Measurements from ENCODE around the gene FXR2.
"Not testable (repeated sequence)": the region's sequence is repeated elsewhere in the genome, so short reads cannot be mapped to it uniquely, and the experiment has no call there.

FXR2 gene

GRCh38 chr17:7614425-7615264 lies at the start of gene FXR2:
Gene FXR2 (minus strand): TSS chr17:7614897. CDS start chr17:7614532, 365 bp downstream.
- peak; percentile 97 for DNase-seq

- no peak for DNase-seq
These were observed 42.4 kb upstream of the FXR2 start for GRCh38 chr17:7656958-7657609.

GRCh38 chr17:7655541-7655840 lies 40.8 kb upstream of the FXR2 start:
- no peak for DNase-seq

DNA sequence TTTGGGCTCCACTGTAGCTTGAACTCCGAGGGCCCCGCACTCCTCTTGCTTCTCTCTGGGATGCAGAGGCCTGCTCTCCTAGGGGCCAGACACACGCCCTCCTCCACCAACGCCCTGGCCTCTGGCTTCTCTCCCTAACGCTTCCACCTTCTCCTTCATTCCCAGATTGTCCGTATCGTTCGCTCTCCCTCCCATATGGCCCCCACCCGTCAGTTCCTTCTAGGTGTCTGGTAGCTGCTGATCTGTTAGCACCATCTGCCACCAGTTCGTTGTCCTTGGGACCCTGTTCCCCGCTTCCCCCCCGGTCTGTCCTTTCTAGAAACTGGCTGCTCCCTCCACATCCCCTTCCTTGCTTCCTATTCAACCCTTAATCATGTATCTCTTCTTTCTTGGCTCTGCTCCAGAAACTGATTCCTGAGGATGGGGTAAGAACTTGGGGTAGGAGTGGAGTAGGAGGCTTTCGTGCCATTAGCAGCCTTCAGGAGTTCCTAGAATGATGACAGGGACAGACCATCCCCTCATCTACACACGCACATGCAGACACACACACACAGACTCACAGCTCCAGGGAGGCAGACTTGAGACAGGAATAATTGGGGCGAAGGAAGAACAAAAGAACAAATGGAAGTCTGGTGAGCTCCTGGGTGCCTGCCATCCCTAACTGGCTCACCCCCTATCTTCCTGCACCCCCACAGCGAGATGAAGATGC lies 40.3 kb upstream of the FXR2 start:
- no peak for DNase-seq

- DNase-seq = no peak
These were observed 38.0 kb upstream of the FXR2 start for GRCh38 chr17:7652388-7653356.

GRCh38 chr17:7651665-7652387 lies 37.1 kb upstream of the FXR2 start:
- DNase-seq = no peak

- DNase-seq = no peak
These were observed 36.5 kb upstream of the FXR2 start for GRCh38 chr17:7651097-7651664.

DNA sequence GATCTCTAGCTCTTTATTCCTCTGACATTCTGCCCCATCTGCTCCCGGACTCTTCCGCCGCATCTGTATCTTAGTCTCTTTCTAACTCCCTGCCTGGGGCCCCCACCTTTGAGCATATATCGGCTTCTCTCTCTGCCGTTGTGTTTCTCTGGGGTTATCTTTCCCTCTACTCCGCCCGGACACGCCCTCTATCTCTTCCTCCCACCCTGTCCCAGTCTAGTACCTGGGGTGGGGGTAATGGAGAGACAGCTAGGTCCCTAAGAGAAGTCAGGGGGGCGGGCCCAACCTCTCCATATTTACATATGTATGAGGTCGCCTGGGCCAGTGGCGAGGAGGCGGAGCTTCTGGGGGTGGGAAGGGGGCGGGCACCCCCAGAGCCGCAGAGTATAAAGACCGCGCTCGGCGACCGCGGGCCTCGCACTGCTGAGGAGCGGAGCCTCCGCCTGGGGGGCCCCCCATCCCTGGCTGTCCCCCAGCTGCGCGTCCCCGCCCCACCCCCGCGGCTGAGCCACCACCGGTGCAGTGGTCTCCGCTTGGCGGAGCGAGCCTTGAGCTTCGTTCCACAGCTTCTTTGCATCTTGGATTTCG lies 35.9 kb upstream of the FXR2 start, which contains the start of gene ATP1B2:
TSS of gene ATP1B2 (plus strand) at position 418 of the 588 bp plus-strand sequence. CDS start 593 bp downstream, outside the sequence.
- peak; percentile 56 for DNase-seq

DNA sequence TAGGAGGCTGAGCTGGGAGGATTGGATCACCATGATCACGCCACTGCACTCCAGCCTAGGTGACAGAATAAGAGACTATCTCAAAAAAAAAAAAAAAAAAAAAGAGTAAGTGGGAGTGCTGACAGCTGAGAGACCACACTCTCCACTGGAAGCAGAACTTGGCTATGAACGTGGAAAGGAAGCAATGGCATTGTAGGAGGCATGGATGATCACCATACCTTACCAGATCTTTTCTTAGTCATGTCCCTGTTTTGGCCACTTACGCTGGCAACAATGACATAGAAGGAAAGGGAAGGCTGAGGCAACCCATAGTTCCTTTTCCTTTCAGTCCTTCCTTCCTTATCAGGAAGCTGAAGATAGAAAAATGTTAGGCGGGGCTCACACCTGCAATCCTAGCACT lies 32.3 kb upstream of the FXR2 start:
- no peak for DNase-seq

- no peak for DNase-seq
These were observed 31.8 kb upstream of the FXR2 start for GRCh38 chr17:7646457-7646856.

- no peak for DNase-seq
These were observed 30.1 kb upstream of the FXR2 start for GRCh38 chr17:7644775-7645174.

- not testable (repeated sequence) for DNase-seq
These were observed 26.9 kb upstream of the FXR2 start for GRCh38 chr17:7641635-7642034.

GRCh38 chr17:7640783-7641182 lies 26.1 kb upstream of the FXR2 start:
- DNase-seq = no peak

GRCh38 chr17:7636163-7636562 lies 21.5 kb upstream of the FXR2 start:
- DNase-seq = no peak

DNA sequence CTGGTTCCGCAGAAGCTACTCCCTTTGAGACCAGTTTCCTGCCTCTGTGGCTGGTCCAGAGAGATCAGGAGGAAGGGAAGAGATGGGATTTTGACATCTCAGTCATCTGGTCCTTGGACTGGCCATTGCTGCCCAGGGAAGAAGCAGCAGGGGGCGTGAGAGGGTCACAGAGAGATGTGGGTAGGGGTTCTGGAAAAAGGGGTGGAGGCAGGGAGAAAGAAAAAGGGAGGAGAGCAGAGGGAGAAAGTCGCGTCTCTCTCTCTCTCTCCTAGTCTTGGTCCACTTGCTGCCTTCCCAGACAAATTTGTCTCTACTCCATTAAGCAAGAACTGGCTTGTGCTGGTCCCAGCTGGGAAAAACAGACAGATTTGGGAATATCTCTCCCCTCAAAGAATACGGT lies 19.7 kb upstream of the FXR2 start:
- DNase-seq = no peak

- DNase-seq = no peak
These were observed 18.4 kb upstream of the FXR2 start for GRCh38 chr17:7633093-7633492.

GRCh38 chr17:7632492-7632894 lies 17.8 kb upstream of the FXR2 start:
- DNase-seq = no peak

DNA sequence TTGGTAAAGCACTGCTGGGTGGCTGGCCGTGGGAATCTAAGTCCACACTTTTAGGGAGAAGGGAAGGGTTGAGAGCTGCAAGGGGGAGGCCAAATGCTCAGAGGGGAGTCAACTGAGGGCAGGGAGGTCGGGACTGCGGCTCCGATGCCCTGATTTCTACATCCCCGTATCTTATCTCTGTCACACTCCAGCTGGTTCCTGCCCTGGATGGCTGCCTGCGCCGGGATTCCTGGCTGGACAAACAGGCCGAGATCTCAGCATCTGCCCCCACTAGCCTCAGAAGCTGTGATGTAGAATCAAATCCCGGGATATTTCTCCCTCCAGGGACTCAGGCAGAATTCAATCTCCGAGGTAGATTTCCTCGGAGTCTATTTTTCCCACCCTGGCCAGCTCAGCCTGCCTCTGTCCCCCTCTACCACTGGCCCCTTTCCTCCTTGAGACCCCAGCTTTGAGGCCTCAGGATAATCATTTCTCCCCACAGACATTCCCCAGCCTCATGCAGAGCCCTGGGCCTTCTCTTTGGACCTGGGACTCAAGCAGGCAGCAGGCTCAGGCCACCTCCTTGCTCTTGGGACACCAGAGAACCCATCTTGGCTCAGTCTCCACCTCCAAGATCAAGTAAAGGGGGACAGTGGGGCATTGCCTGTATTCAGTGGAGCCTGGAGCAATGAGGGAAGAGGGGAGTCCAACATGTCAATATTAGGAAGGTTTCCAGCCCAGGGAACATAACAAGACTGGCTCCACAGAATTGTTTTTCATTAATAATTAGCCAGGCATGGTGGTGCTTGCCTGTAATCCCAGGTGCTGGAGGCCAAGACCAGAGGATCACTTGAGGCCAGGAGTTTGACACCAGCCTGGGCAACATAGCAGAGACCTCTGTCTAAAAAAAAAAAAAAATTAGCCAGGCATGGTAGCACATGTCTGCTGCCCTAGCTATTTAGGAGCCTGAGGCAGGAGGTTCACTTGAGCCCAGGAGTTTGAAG lies 17.0 kb upstream of the FXR2 start:
- DNase-seq = no peak

GRCh38 chr17:7629939-7630571 lies 15.4 kb upstream of the FXR2 start, which contains the start of gene SHBG:
Gene SHBG (plus strand): TSS chr17:7630135. CDS start chr17:7630173, 38 bp downstream.
- no peak for DNase-seq
